ENCODE results near the gene CIRBP.

The CIRBP gene

GRCh38 chr19:1227304-1228054 lies 41.7 kb upstream of the CIRBP start:
- Histone ChIP-seq H3K27me3 (ENCODE audit: control insufficient read depth, low read length) (no peaks in the 10 kb centered on the region), H3F3A (ENCODE audit: control insufficient read depth, insufficient read depth) (0 out of 2 replicates have a peak, but pooled peaks cover 3% of the 10 kb centered on the region), H3K4me2 (ENCODE audit: low read length) (no peak overlapping the region), H3K27ac (ENCODE audit: low read depth, low read length) (no peak overlapping the region), H4K20me1 (ENCODE audit: control insufficient read depth, insufficient read depth, low read depth, low read length) (no peaks in the 10 kb centered on the region; the same call in 1 of the 2 replicates), H3K4me1 (ENCODE audit: control insufficient read depth, low read length) (no peaks in the 10 kb centered on the region), H3K4me3 (ENCODE audit: low read length) (no peak overlapping the region), H3K9me2 (replicated peaks; ENCODE audit: control insufficient read depth, low read length) (no peaks in the 10 kb centered on the region), H3K9me3 (ENCODE audit: control insufficient read depth, insufficient read depth, low read length) (no peaks in the 10 kb centered on the region), H3K36me3 (ENCODE audit: control insufficient read depth, low read length) (peaks cover 40% of the 10 kb centered on the region), H3K79me2 (ENCODE audit: control insufficient read depth, low read length) (no peaks in the 10 kb centered on the region)
- TF ChIP-seq CTCF (IDR thresholded peaks at IDR 0.05; ENCODE audit: low read depth, low read length, poor library complexity, severe bottlenecking), result no peak

DNA sequence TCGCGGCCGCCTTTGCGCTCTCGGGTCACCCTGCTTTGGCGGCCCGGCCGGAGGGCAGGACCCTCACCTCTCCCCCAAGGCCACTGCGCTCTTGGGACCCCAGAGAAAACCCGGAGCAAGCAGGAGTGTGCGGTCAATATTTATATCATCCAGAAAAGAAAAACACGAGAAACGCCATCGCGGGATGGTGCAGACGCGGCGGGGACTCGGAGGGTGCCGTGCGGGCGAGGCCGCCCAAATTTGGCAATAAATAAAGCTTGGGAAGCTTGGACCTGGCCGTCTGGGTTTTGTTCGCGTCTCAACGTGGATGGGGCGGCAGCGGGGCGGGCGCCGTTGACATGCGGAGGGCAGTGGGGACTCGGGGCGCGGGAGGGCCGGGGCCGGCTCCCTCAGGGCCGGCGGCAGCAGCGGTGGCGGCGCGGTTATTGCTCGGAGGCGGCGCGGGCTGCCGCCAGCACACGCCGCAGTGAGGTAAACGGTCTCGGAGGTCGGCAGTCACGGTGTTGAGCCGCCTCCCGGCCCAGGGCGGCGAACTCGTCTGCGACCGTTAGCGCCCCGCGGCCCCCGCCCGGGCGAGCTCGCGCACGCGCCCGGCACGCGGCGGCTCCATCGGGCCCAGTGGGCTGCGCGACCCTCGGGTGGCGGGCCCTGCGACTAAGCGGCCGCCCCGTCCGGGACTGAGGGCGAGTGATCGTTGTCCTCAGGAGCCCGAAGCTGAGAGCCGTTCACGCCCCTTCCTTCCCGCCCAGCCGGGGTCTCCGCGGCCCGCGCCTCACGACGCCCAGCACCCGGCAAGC lies 40.8 kb upstream of the CIRBP start:
- Histone ChIP-seq H3K36me3 (ENCODE audit: control insufficient read depth, low read length) (peaks cover 32% of the 10 kb centered on the region), H3F3A (ENCODE audit: control insufficient read depth, insufficient read depth) (0 out of 2 replicates have a peak, but pooled peaks cover 6% of the 10 kb centered on the region), H3K79me2 (ENCODE audit: control insufficient read depth, low read length) (no peaks in the 10 kb centered on the region), H3K4me3 (ENCODE audit: low read length) (no peak overlapping the region), H3K27me3 (ENCODE audit: control insufficient read depth, low read length) (no peaks in the 10 kb centered on the region), H3K9me2 (replicated peaks; ENCODE audit: control insufficient read depth, low read length) (no peaks in the 10 kb centered on the region), H4K20me1 (ENCODE audit: control insufficient read depth, insufficient read depth, low read depth, low read length) (no peaks in the 10 kb centered on the region; the same call in 1 of the 2 replicates), H3K27ac (ENCODE audit: low read depth, low read length) (no peak overlapping the region), H3K4me2 (ENCODE audit: low read length) (no peak overlapping the region), H3K9me3 (ENCODE audit: control insufficient read depth, insufficient read depth, low read length) (no peaks in the 10 kb centered on the region), H3K4me1 (ENCODE audit: control insufficient read depth, low read length) (no peaks in the 10 kb centered on the region)
- no peak for TF ChIP-seq EZH2phosphoT487 (IDR thresholded peaks at IDR 0.05; ENCODE audit: borderline replicate concordance, low read length)
- TF ChIP-seq CTCF (IDR thresholded peaks at IDR 0.05; ENCODE audit: low read depth, low read length, poor library complexity, severe bottlenecking), result no peak

DNA sequence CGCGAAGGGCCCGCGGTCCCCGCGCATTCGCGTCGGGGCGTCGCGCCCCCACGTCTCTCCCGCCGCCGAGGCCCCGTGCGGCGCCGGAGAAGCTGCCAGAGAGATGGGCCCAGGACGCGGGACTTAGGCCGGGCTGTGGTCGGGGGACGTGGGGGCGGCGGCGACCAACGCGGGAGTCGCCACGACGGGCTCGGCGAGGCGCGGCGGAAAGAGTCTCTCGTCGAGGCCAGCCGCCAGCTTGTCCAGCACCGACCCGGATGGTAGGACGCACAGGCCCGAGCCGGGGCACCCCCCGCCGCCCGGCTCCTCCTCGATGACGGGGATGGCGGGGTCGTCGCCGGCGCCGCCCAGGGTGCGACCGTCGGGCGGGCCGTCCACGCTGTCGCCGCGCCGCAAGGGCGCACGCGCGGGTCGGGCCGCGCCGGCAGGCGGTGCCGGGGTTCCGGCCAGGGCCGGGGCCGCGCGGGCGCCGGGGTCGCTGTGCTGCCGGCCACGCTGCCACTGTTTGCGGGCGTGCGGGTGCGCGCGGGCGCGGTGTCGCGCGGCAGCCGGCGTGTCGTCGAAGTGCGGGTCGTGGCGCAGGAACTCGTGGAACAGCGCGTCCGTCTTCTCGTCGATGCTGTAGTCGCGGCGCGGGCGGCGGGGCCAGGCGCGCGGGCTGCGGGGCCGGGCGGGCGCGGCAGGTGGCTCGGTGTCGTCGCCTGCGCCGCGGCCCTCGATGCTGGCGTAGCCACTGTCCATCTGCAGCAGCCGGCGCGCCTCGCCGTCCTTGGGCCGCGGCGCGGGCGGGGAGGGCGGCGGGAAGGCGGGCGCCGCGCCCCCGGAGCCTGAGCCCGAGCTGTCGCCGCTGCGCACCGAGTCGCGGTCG lies 39.8 kb upstream of the CIRBP start:
- Histone ChIP-seq H3K27me3 (ENCODE audit: control insufficient read depth, low read length) (no peaks in the 10 kb centered on the region), H3K36me3 (ENCODE audit: control insufficient read depth, low read length) (peaks cover 24% of the 10 kb centered on the region), H3K79me2 (ENCODE audit: control insufficient read depth, low read length) (no peaks in the 10 kb centered on the region), H3K9me2 (replicated peaks; ENCODE audit: control insufficient read depth, low read length) (no peaks in the 10 kb centered on the region), H4K20me1 (ENCODE audit: control insufficient read depth, insufficient read depth, low read depth, low read length) (no peaks in the 10 kb centered on the region; the same call in 1 of the 2 replicates), H3K27ac (ENCODE audit: low read depth, low read length) (no peak overlapping the region), H3K4me1 (ENCODE audit: control insufficient read depth, low read length) (no peaks in the 10 kb centered on the region), H3K4me2 (ENCODE audit: low read length) (no peak overlapping the region), H3F3A (ENCODE audit: control insufficient read depth, insufficient read depth) (0 out of 2 replicates have a peak, but pooled peaks cover 6% of the 10 kb centered on the region), H3K9me3 (ENCODE audit: control insufficient read depth, insufficient read depth, low read length) (no peaks in the 10 kb centered on the region), H3K4me3 (ENCODE audit: low read length) (no peak overlapping the region)
- TF ChIP-seq CTCF (IDR thresholded peaks at IDR 0.05; ENCODE audit: low read depth, low read length, poor library complexity, severe bottlenecking) (no peak), EZH2phosphoT487 (IDR thresholded peaks at IDR 0.05; ENCODE audit: borderline replicate concordance, low read length) (no peak)

All from DOHH2 (cell line).